ENCODE measurements around the gene CBLB. TPM values are rescaled to one million over a fixed set of nuclear protein-coding genes. Genes with fewer than 3 reads are reported as not detected.

CBLB gene
- total and polyA plus RNA-seq, 4 donors, result 3.1 to 22.8 (median 9.8) TPM

DNA sequence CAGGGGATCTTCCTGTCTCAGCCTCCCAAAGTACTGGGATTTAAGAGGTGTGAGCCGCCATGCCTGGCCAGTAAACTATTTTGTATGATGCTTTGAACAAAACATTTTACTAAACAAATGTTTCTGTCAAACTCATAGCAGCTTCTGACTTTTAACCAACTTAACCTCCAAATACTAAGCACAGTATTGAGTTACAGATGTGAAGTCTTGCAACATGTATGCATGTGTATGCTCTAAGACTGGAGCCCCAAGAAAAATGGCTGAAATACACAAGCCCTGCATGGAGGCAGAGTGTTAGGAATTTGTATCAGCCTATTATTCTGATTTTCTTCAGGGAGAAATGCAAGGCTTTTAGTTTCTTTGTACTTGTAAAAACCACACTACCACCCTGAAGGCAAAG is 137.1 kb downstream of the CBLB start:
- H3K27me3 ChIP-seq (ENCODE audit: control insufficient read depth in 4 of 4, insufficient read depth in 4 of 4, low read length in 3 of 4), result no peaks in the 10 kb centered on the region
- no peak overlapping the region for H3K9ac ChIP-seq (ENCODE audit: low read depth in 1 of 2, low read length in 2 of 2)
- peaks cover 0 to 4% (median 0%) of the 10 kb centered on the region in 4 donors for H3K36me3 ChIP-seq (ENCODE audit: control insufficient read depth in 4 of 4, insufficient read depth in 3 of 4, low read depth in 1 of 4, low read length in 3 of 4)
- TF ChIP-seq, protein P1, sequence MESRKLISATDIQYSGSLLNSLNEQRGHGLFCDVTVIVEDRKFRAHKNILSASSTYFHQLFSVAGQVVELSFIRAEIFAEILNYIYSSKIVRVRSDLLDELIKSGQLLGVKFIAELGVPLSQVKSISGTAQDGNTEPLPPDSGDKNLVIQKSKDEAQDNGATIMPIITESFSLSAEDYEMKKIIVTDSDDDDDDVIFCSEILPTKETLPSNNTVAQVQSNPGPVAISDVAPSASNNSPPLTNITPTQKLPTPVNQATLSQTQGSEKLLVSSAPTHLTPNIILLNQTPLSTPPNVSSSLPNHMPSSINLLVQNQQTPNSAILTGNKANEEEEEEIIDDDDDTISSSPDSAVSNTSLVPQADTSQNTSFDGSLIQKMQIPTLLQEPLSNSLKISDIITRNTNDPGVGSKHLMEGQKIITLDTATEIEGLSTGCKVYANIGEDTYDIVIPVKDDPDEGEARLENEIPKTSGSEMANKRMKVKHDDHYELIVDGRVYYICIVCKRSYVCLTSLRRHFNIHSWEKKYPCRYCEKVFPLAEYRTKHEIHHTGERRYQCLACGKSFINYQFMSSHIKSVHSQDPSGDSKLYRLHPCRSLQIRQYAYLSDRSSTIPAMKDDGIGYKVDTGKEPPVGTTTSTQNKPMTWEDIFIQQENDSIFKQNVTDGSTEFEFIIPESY (IDR thresholded peaks at IDR 0.05), result no peak
- no peak for TF ChIP-seq FOXA1 (IDR thresholded peaks at IDR 0.05)
- no peak for TF ChIP-seq TAF1 (conservative IDR thresholded peaks at IDR 0.05)
- TF ChIP-seq HNF4G (IDR thresholded peaks at IDR 0.05), result no peak
- no peak for TF ChIP-seq NR2F2 (IDR thresholded peaks at IDR 0.05)
- no peak for TF ChIP-seq RAD21 (IDR thresholded peaks at IDR 0.05)
- TF ChIP-seq YY1 (IDR thresholded peaks at IDR 0.05), result no peak
- DNase-seq (ENCODE audit: low spot score), result no peak
- no peaks in the 10 kb centered on the region for H3K4me1 ChIP-seq (ENCODE audit: control insufficient read depth in 4 of 4, insufficient read depth in 4 of 4, low read length in 3 of 4)
- 98% methylated on average over 1 of the region's 1 CpG for WGBS
- no peak overlapping the region for H3K27ac ChIP-seq (ENCODE audit: low read depth in 1 of 2, low read length in 2 of 2)
- H3K9me3 ChIP-seq (ENCODE audit: control insufficient read depth in 4 of 4, low read length in 3 of 4), result no peaks in the 10 kb centered on the region
- no peak overlapping the region for H3K4me3 ChIP-seq (ENCODE audit: low read depth in 1 of 3, low read length in 3 of 3)

GRCh38 chr3:105730801-105731354 is 137.9 kb downstream of the CBLB start:
- no peak overlapping the region for H3K27ac ChIP-seq (ENCODE audit: low read depth in 1 of 2, low read length in 2 of 2)
- no peak overlapping the region for H3K9ac ChIP-seq (ENCODE audit: low read depth in 1 of 2, low read length in 2 of 2)
- peaks cover 0 to 4% (median 0%) of the 10 kb centered on the region in 4 donors for H3K36me3 ChIP-seq (ENCODE audit: control insufficient read depth in 4 of 4, insufficient read depth in 3 of 4, low read depth in 1 of 4, low read length in 3 of 4)
- H3K4me1 ChIP-seq (ENCODE audit: control insufficient read depth in 4 of 4, insufficient read depth in 4 of 4, low read length in 3 of 4), result no peaks in the 10 kb centered on the region
- no peaks in the 10 kb centered on the region for H3K9me3 ChIP-seq (ENCODE audit: control insufficient read depth in 4 of 4, low read length in 3 of 4)
- no peak overlapping the region for H3K4me3 ChIP-seq (ENCODE audit: low read depth in 1 of 3, low read length in 3 of 3)
- TF ChIP-seq EGR1 (IDR thresholded peaks at IDR 0.05; ENCODE audit: low read depth in 2 of 2) (no peak), SP1 (IDR thresholded peaks at IDR 0.05) (no peak), RXRA (IDR thresholded peaks at IDR 0.05) (no peak), HNF4G (IDR thresholded peaks at IDR 0.05) (no peak), FOXA1 (IDR thresholded peaks at IDR 0.05) (no peak), HNF4A (conservative IDR thresholded peaks at IDR 0.05) (no peak), YY1 (IDR thresholded peaks at IDR 0.05) (no peak), RAD21 (IDR thresholded peaks at IDR 0.05) (no peak), TAF1 (conservative IDR thresholded peaks at IDR 0.05) (no peak), JUND (IDR thresholded peaks at IDR 0.05) (no peak), CTCF (IDR thresholded peaks at IDR 0.05; ENCODE audit: low read depth, low read length, missing input control) (no peak), FOXA2 (IDR thresholded peaks at IDR 0.05) (no peak), REST (IDR thresholded peaks at IDR 0.05) (no peak)
- TF ChIP-seq, protein P1 (IDR thresholded peaks at IDR 0.05), result no peak
- TF ChIP-seq, protein P2, sequence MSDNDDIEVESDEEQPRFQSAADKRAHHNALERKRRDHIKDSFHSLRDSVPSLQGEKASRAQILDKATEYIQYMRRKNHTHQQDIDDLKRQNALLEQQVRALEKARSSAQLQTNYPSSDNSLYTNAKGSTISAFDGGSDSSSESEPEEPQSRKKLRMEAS (IDR thresholded peaks at IDR 0.05), result no peak
- no peaks in the 10 kb centered on the region for H3K27me3 ChIP-seq (ENCODE audit: control insufficient read depth in 4 of 4, insufficient read depth in 4 of 4, low read length in 3 of 4)
- no peak for DNase-seq (ENCODE audit: low spot score)
